Large intestine (tissue), 3 donors: Measurements from ENCODE around the gene BLACAT1. TPM values are rescaled to one million over a fixed set of nuclear protein-coding genes. Genes with fewer than 3 reads are reported as not detected.
A peak's percentile ranks its signal among the peaks of the same experiment; 100 is the strongest.

ENCODE experiments used
- DNase-seq, 2 donors: peaks; one replicate each; pipeline versions ENCODE4 v3.0.0 to v3.0.0-alpha.2; 2013
- H3K27ac ChIP-seq: one replicate; pipeline ENCODE4 v1.5.1; 2013; ENCODE audit warnings: low read length
- H3K27me3 ChIP-seq: 2 replicates; pipeline ENCODE4 v1.6.1; 2013; ENCODE audit warnings: low read length; ENCODE audit not compliant: control insufficient read depth, insufficient read depth
- H3K36me3 ChIP-seq: 2 replicates; pipeline ENCODE4 v1.6.1; 2013; ENCODE audit warnings: low read length; ENCODE audit not compliant: control insufficient read depth, insufficient read depth
- H3K4me1 ChIP-seq: one replicate; pipeline ENCODE4 v1.6.1; 2013; ENCODE audit warnings: low read length; ENCODE audit not compliant: control insufficient read depth, insufficient read depth
- H3K4me3 ChIP-seq: one replicate; pipeline ENCODE4 v1.5.1; 2013; ENCODE audit warnings: low read length
- H3K9me3 ChIP-seq: one replicate; pipeline ENCODE4 v1.6.1; 2013; ENCODE audit warnings: mild to moderate bottlenecking, low read depth, low read length, moderate library complexity; ENCODE audit not compliant: control insufficient read depth
- WGBS: methylation state at CpG from one replicate; pipeline ENCODE4 v1.1.5; 2013; ENCODE audit warnings: low lambda C conversion rate; ENCODE audit not compliant: insufficient coverage; 5-methylcytosine and 5-hydroxymethylcytosine counted together
- polyA plus RNA-seq: library from polyadenylated mRNA; unstranded; fragments of 120-200 nt; gene quantifications from one replicate; pipeline ENCODE4 v1.2.1, GENCODE V29; 2013

Gene BLACAT1
- polyA plus RNA-seq, 1 donor = 0.88 TPM

DNA sequence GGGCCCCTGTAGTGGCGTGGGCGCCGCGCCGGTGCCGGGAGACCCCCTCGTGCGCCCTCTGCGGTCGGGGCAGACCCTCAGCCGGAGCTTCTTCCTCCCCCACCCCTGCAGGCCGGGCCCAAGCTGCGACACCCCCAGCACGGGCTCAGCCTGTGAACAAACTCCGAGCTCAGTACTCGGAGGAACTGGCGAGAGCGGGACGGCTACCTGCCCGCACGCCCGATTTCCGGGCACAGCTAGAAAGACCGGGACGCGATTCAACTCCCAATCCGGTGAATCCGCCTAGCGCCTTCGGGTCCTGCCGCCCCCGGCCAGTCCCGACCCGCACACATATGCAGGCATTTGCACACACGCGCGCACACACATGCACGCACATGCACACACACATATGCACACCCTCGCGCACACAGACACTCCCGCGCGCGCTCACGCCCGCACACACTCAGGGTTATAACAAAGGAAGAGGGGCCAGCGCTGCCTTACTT is 580 bp upstream of the BLACAT1 start:
- Histone ChIP-seq H3K9me3 (peaks cover 12% of the 10 kb centered on the region), H3K27ac (no peak overlapping the region), H3K4me3 (peak overlapping the region; percentile 17), H3K27me3 (peaks cover 83% of the 10 kb centered on the region), H3K36me3 (no peaks in the 10 kb centered on the region), H3K4me1 (peaks cover 11% of the 10 kb centered on the region)
- DNase-seq = no peak
- WGBS = no CpG with 5 or more reads among the region's 47 CpGs

DNA sequence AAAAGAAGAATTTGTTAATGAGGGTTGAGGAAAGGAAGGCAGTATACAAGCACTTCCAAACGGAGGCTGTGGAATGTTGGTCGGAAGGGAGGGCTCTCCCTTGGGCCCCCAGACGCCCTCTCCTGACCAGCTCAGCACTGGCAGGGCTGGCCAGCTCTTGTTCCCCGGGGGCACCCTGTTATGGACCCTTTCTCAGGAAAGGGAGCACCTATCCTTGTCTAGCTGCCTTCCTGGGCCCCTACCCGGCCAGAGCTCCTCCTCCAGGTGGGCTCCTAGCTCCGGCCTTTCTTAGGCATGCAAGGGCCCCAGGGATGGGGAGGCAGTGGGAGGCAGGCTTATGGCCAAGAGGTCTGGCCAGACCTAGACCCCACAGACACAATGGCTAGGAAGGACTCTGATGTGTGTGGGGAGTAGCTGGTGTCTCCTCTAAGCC is 926 bp downstream of the BLACAT1 start:
- no peak for DNase-seq
- no CpG with 5 or more reads among the region's 6 CpGs for WGBS
- Histone ChIP-seq H3K4me3 (no peak overlapping the region), H3K27ac (no peak overlapping the region), H3K4me1 (peaks cover 24% of the 10 kb centered on the region), H3K27me3 (peaks cover 73% of the 10 kb centered on the region), H3K9me3 (peaks cover 12% of the 10 kb centered on the region), H3K36me3 (no peaks in the 10 kb centered on the region)

DNA sequence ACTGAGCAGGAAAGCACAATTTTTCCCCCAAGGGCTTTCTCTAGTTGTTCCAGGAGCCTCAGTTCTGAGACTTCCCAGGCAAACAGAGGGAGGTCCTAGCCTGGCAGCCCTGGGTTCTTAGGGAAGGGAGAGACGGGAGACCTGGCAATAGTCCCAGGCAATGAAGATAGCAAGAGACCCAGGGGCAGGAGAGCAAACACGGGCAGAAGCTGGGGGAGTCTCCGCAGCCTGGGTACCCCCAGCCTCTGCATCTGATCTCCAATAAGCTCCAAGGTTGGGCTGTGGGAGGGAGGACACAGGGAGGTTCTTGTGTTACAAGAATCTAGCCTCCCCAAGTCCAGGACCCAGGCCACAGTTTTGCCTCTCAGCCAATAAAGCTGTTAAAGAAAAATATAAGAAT is 2.4 kb downstream of the BLACAT1 start:
- Histone ChIP-seq H3K27me3 (peaks cover 62% of the 10 kb centered on the region), H3K9me3 (peaks cover 12% of the 10 kb centered on the region), H3K4me1 (peaks cover 36% of the 10 kb centered on the region), H3K27ac (no peak overlapping the region), H3K4me3 (no peak overlapping the region), H3K36me3 (no peaks in the 10 kb centered on the region)
- no CpG with 5 or more reads among the region's 3 CpGs for WGBS
- DNase-seq = no peak

DNA sequence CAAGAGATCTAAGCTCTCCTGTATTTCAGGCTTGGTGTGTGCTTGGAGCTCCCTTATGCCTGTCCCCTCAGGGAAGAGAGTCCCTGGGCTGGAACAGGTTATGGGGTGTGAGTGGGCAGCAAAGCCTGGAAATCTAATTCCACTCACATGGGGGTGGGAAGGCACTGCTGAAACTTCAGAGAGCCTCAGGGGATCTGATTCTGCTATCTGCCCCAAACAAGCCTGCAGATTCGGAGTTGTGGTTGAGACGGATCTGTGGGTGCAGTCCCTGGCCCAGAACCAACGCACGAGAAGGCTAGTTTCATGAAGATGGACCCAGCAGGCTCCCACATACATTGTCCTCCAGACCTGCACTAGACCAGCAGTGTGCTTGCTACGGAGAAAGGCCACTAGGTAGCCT is 2.9 kb downstream of the BLACAT1 start:
- Histone ChIP-seq H3K4me1 (peaks cover 37% of the 10 kb centered on the region), H3K27ac (no peak overlapping the region), H3K9me3 (peaks cover 12% of the 10 kb centered on the region), H3K36me3 (no peaks in the 10 kb centered on the region), H3K4me3 (no peak overlapping the region), H3K27me3 (peaks cover 56% of the 10 kb centered on the region)
- no peak for DNase-seq
- WGBS = no CpG with 5 or more reads among the region's 5 CpGs

DNA sequence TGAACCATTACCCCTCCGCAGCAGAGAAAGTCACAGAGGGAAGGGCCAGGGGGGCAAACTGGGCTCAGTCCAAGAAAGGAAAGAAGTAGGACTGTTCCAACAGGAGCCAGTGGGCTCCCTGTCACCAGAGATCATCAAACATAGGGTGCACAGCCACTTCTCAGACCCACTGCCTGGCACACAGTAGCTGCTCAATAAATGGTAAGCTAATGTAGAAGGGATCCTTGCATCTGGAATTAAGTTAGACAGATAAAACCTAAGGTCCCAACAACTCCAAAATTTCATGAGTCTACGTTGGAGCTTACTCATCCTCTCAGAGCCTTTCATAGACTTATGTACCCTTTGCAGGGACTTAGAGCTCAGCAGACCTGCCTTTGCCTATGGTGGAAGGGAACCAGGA is 3.5 kb downstream of the BLACAT1 start:
- no peak overlapping the region for H3K4me3 ChIP-seq
- no peaks in the 10 kb centered on the region for H3K36me3 ChIP-seq
- H3K9me3 ChIP-seq = peaks cover 12% of the 10 kb centered on the region
- WGBS = no CpG with 5 or more reads among the region's 2 CpGs
- no peak for DNase-seq
- peaks cover 37% of the 10 kb centered on the region for H3K4me1 ChIP-seq
- peaks cover 50% of the 10 kb centered on the region for H3K27me3 ChIP-seq
- no peak overlapping the region for H3K27ac ChIP-seq

DNA sequence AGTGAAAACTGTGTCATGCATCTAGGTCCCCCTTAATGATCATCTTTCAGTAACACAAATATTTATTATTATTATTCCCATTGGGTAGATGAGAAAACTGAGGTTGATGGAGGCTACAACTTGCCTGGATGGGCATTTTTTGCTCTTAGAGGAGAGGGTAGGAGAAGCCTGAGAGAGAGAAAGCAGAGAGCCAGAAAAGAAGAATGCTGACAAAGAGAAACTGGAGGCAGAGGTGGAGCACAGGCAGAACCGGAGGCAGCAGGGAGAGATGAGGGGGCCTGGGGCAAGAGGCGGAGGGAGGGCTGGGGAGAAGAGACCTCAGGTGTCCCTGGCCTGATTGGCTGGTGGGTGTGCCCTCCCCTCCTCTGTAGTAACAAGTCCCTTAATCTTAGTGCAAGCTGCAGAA is 4.1 kb downstream of the BLACAT1 start:
- peaks cover 34% of the 10 kb centered on the region for H3K4me1 ChIP-seq
- no peak overlapping the region for H3K27ac ChIP-seq
- peaks cover 45% of the 10 kb centered on the region for H3K27me3 ChIP-seq
- no peak overlapping the region for H3K4me3 ChIP-seq
- peaks cover 12% of the 10 kb centered on the region for H3K9me3 ChIP-seq
- no peak for DNase-seq
- no CpG with 5 or more reads among the region's 2 CpGs for whole genome bisulfite sequencing
- no peaks in the 10 kb centered on the region for H3K36me3 ChIP-seq

DNA sequence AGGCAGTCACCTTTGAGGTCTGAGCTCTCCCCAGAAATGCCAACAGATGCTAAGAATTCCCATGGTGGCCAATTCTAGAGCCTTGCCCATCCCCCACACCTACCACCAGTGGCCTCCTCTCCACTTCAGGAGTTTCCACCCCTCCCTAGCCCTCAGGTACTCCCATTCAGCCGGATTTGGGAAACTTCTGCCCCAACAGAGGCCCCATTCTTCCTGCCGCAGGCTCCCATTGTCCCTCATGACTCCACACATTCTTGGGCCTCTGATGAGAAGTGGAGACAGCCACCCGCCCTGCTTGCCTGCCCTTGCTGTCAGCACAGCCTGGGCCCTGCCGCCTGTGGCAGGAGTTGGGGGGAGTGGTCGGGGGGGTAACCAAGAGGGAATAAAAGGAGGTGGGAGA is 4.6 kb downstream of the BLACAT1 start:
- no peak overlapping the region for H3K4me3 ChIP-seq
- no peak for DNase-seq
- H3K4me1 ChIP-seq = peaks cover 29% of the 10 kb centered on the region
- whole genome bisulfite sequencing = 71% methylated on average over 1 of the region's 5 CpGs
- H3K9me3 ChIP-seq = peaks cover 8% of the 10 kb centered on the region
- no peak overlapping the region for H3K27ac ChIP-seq
- H3K36me3 ChIP-seq = no peaks in the 10 kb centered on the region
- H3K27me3 ChIP-seq = peaks cover 40% of the 10 kb centered on the region

DNA sequence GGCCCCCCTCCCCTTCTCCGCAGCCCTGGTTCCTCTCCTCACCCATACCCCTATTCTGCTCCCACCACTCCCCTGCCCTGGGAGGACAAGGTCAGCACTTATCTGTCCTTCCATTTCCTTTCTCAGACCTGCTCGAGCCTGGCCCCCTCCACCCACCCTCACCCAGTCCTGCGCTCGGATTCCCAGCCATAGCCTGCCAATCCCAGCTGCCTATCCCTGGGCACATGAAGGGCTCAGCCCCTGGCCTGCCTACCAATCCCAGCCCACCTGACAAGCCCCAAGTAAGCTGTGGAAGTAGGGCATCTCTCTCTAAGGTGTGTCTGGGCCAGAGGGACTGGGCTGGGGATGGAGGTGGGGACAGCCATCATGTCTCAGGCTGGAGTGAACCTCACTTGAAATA is 5.4 kb downstream of the BLACAT1 start:
- no CpG with 5 or more reads among the region's 4 CpGs for WGBS
- H3K4me3 ChIP-seq = no peak overlapping the region
- H3K9me3 ChIP-seq = peaks cover 1% of the 10 kb centered on the region
- peak overlapping the region; percentile 75 for H3K27ac ChIP-seq
- no peak for DNase-seq
- H3K36me3 ChIP-seq = no peaks in the 10 kb centered on the region
- peaks cover 32% of the 10 kb centered on the region for H3K27me3 ChIP-seq
- H3K4me1 ChIP-seq = peaks cover 26% of the 10 kb centered on the region

DNA sequence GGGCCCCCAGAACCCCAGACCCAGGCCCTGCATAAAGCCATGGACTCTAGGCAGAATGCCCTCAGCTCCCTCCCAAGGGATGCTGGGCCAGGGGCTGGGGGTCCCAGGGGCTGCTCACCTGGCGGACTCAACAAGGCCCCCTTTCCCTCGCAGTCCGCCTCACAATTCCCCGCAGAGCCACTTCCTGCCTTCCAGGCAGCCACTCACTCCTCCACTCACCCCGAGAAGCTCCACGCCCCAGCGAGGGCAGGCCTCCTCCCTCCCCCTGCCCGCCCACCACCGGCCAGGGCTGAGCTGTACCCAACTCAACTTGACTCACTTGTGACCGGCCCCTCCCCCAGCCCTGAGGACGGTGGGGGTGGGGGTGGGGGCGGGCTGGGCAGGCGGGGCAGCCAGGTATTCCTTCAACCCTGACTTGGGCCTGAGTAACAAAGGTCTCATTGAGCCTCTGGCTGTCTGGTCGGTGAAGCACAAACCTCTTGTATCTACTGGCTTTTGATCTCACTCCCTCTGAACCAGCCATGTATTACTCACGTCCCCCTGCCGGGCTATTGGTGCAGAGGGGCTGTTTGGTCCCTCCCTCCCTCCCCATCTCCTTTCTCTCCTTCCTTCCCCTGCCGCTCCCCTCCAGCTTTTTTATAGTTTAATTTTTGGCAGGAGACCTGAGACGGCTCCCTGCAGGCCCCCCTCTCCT is 5.9 kb downstream of the BLACAT1 start:
- Histone ChIP-seq H3K9me3 (no peaks in the 10 kb centered on the region), H3K4me3 (peak overlapping the region; percentile 54), H3K4me1 (peaks cover 26% of the 10 kb centered on the region), H3K27ac (peak overlapping the region; percentile 81), H3K27me3 (peaks cover 27% of the 10 kb centered on the region), H3K36me3 (no peaks in the 10 kb centered on the region)
- no CpG with 5 or more reads among the region's 18 CpGs for WGBS
- DNase-seq = peak; percentile 79 to 90

DNA sequence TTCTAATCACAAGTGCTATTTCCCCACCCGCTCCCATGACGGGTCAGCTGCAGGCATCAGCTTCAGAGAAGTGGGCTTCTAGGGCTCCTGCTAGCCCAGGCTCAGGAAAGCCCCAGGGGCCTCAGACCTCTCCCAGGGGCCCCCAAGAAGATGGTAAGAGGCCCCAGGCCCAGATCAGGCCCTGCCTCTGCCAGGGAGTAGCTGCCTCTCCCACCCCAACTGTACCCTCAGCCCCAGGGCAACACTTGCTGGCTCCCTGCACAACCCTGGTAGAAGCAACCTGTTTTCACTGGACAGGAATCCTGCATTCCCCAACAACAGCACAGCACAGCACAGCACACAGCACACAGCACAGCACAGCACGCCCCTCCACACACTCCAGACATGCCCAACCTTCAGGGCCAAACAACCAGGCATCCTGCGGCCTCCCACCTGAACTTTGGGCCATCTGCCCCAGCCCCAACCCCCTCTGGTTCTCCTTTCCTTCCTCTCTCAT is 6.5 kb downstream of the BLACAT1 start:
- peak overlapping the region; percentile 81 for H3K27ac ChIP-seq
- H3K9me3 ChIP-seq = no peaks in the 10 kb centered on the region
- H3K36me3 ChIP-seq = no peaks in the 10 kb centered on the region
- peaks cover 21% of the 10 kb centered on the region for H3K27me3 ChIP-seq
- H3K4me3 ChIP-seq = peak overlapping the region; percentile 54
- DNase-seq = peak in 1 of 2 donors; percentile 74
- peaks cover 26% of the 10 kb centered on the region for H3K4me1 ChIP-seq
- WGBS = no CpG with 5 or more reads among the region's 4 CpGs
